Measurements from ENCODE around the gene EXOC1L. TPM values are rescaled to one million over a fixed set of nuclear protein-coding genes. Genes with fewer than 3 reads are reported as not detected.

EXOC1L gene, protein sequence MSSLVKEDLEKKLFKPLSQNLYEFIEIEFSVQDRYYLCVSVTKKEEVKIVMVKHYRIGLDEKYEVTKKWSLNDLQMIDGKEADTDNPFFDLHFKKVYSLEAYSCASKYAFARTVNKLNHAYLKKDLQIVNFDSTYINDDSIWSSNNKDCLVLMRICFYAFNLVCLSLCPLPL
- not detected in 2 replicates for total RNA-seq (2014; rRNA removed; shearing (Covaris generic))

- DNase-seq (ENCODE audit: low spot score): no peak
These were observed at the start of gene EXOC1L for GRCh38 chr4:55819634-55820033. TSS of gene EXOC1L (plus strand) at chr4:55819790. CDS start at chr4:55820027, 237 bp downstream.

GRCh38 chr4:55770662-55771061, 48.9 kb upstream of the EXOC1L start:
- DNase-seq (ENCODE audit: low spot score): no peak

GRCh38 chr4:55781341-55781740, 38.2 kb upstream of the EXOC1L start:
- DNase-seq (ENCODE audit: low spot score): no peak

DNA sequence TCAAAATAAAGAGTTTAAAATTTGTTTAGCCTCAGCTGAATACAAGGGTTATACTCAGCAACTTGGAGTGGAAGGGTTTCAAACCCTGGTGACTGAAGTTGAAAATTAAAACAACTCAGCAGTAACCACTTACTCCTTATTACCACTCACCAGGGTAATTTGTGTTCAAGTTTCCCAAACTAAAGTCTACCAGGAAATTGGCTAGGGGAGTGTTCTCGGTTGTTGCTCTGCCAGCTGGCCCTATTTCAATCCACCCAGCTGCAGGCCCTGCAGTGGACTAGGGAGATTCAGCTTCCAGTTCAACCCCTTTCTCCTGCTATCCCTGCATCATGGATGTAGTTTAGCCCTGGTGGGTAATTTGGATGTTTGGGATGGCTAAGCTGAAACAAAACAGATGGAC, 37.8 kb upstream of the EXOC1L start:
- no peak for DNase-seq (ENCODE audit: low spot score)

- DNase-seq (ENCODE audit: low spot score): no peak
These were observed 36.0 kb upstream of the EXOC1L start for GRCh38 chr4:55783584-55783983.

DNA sequence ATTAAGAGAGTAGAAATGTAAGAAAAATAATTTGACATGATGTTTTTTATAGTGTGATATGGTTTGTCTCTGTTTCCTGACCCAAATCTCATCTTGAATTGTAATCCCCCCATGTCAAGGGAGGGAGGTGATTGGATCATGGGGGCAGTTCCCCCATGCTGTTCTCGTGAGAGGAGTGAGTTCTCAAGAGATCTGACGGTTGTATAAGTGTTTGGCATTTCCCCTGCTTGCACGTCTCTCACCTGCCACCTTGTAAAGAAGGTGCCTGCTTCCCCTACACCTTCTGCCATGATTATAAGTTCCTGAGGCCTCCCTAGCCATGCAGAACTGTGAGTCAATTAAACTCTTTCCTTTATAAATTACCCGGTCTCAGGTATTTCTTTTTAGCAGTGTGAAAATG, 34.8 kb upstream of the EXOC1L start:
- DNase-seq (ENCODE audit: low spot score): no peak

DNA sequence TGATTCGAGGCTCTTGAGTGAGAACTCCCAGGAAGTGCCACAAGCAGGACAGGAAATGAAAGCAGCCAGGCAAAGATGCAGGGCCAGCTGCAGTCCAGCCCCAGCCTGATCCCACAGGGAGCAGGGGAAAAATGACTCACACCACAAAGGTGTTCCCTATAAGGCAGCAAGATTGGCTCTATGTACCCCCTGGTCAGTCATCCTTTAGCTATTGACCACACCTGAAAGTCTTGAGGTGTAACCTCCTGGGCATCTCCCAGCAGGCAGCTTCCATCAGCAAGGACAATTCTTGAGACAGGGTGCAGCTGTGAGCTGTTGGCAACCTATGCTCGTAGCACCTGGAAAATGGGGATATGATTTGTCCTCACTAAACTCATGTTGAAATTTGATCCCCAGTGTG, 27.9 kb upstream of the EXOC1L start:
- no peak for DNase-seq (ENCODE audit: low spot score)

- DNase-seq (ENCODE audit: low spot score): no peak
These were observed 26.1 kb upstream of the EXOC1L start for GRCh38 chr4:55793479-55793878.

- no peak for DNase-seq (ENCODE audit: low spot score)
These were observed 25.5 kb upstream of the EXOC1L start for GRCh38 chr4:55794053-55794452.

DNA sequence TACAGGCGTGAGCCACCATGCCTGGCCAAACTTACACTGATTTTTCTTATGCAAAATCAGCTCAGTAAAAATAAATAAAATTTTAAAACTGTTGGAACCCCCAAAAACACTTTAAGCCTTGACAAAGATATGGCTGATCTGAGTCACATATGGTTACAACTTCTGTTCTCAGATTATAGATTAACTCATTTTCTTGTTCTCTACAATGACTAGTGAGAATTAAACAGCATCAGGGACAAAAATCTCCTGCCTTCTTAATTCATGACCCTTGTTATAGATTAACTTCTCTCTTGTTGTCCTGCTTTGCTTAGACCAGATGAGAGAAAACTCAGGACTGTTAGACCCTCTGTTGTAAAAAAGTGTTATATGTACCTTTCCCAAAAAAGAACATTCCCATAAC, 24.2 kb upstream of the EXOC1L start:
- no peak for DNase-seq (ENCODE audit: low spot score)

GRCh38 chr4:55801498-55801897, 18.1 kb upstream of the EXOC1L start:
- no peak for DNase-seq (ENCODE audit: low spot score)

DNA sequence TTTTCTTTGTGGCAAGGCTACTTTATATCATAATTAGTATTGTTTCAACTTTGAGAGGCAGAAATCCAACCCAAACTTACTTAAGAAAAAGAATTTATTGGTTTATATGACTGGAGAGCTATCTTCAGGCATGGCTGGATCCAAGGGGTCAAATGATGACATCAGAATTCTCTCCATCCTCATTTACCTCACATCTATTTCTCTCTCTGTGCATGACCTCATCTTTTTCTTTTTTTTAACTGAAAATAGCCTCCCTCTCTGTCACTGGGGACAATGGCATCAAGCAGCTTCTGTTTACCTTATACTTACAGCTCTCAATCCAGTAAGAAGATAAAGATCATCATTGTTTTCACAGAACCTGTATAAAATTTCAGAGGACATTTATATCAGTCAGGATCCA, 12.0 kb upstream of the EXOC1L start:
- no peak for DNase-seq (ENCODE audit: low spot score)

- DNase-seq (ENCODE audit: low spot score): no peak
These were observed 11.4 kb upstream of the EXOC1L start for GRCh38 chr4:55808186-55808585.

DNA sequence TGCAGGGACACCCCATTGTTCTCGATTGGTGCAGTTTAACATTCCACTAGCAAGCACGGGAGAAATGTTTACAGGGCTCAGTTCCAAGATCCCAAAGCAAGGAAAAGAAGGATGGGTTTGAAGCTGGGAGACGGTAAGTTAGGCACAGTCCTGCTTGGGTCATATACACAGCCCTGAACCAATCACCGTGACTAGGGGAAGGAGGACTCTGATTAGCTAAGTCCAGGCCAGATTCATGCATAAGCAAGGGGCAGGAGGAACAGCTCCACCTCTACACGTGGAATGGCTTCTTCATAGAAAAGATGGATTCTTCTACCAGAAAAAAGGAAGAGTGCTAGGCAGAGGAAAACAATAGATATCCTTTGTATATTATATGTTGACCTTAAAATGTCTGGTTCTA, 11.0 kb upstream of the EXOC1L start:
- DNase-seq (ENCODE audit: low spot score): no peak

- no peak for DNase-seq (ENCODE audit: low spot score)
These were observed 1.9 kb upstream of the EXOC1L start for GRCh38 chr4:55817691-55818090.

GRCh38 chr4:55820279-55820678, 689 bp downstream of the EXOC1L start:
- DNase-seq (ENCODE audit: low spot score): no peak

- no peak for DNase-seq (ENCODE audit: low spot score)
These were observed 2.7 kb downstream of the EXOC1L start for GRCh38 chr4:55822329-55822728.

- no peak for DNase-seq (ENCODE audit: low spot score)
These were observed 5.3 kb downstream of the EXOC1L start for GRCh38 chr4:55824865-55825264.

GRCh38 chr4:55826986-55827385, 7.4 kb downstream of the EXOC1L start:
- no peak for DNase-seq (ENCODE audit: low spot score)

DNA sequence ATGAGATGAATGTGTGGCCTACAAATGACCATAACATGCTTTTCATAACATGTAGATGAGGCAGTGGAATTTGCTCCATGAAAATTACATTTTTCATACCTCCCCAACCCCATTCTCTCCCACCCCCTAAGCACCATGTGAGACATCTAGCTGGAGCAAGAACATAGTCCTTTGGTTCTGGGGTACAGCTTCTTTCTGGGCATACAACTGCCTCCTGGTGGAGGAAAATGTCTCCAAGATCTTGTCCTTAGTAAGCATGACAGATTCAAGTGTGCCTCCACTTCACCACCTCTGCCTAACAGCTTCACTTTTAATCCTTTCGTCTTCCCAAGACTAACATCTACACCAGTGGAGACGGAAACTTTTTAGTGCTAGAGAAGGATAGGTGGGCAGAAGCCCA, 8.0 kb downstream of the EXOC1L start:
- no peak for DNase-seq (ENCODE audit: low spot score)

DNA sequence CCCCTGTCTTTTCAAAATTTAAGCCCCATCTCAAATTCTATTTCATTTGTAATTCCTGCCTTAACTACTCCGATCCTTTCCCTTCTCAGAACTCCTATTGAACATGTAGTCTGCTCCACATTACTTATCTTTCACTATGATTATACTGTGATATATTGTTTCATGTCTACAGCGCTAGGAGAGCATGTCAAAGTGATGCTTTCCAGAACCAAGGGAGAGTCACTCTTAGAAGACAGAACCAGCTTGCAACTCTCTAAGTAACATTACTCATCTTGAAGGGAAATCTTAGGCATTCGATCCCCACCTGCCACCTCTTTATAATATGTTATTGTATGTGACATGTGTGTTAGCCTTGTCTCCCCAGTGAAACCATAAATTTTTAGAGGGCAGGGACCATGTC, 10.5 kb downstream of the EXOC1L start:
- DNase-seq (ENCODE audit: low spot score): no peak

DNA sequence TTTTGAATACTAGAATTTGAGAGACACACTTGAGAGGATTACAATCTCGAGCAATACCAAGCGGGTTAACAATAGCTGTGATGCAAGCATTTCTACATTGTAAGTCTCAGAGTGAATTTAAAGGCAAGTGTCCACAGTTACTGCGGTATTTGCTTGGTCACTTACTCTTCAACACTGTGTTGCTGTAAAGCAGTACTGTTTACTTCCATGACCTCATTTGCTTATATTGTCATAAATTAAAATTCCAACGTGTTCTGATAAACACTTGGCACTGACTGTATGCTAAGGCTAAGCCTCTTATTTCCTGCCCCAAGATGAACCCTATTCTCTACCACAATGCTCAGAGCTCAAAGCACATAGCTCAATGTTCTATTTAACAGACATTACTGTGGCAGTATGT, 11.1 kb downstream of the EXOC1L start:
- DNase-seq (ENCODE audit: low spot score): no peak

DNA sequence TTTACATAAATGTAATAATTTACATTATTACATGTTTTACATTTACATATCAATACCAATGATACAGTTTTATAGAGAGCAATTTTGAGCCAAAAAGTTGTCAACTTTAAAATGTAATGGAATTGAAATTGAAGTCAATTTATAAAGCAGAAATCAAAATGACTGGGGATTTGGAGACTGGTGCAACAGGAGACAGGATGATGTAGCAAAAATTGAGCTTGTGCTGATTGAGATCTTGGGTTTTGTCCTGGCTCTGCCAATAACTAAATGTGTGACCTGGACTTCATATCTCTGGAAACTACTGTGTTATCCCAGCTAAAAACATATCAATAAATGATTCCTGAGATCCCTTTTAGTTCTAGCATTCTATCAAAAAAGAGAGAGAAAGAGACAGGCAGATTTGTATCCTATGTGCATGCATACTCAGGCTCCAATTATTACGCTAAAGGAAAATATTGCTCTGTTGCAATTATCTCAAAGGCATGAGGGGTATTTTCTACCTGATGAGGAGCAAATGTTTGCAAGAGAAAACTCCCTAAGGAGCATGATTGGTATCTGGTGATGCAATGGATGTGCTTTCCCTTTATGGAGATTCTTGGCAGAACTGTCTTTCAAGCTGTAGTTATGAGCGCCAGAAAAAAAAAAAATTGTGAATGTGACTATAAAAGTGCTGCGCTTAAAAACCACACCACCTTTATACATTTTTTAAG, 14.7 kb downstream of the EXOC1L start:
- no peak for DNase-seq (ENCODE audit: low spot score)

DNA sequence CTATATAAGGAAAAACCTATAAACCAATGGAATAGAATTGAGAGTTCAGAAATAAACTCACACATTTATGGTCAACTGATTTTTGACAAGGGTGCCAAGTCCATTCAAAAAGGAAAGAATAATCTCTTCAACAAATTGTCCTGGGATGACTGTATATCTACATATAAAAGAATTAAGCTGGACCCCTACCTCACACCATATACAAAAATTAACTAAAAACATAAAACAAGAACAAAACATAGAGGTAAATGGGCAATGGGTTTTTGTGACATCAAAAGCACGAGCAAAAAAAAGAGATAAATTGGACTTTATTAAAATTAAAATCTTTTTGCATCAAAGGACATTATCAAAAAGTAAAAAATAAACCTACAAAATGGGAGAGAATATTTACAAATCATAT, 18.3 kb downstream of the EXOC1L start:
- no peak for DNase-seq (ENCODE audit: low spot score)

All from HT-29 (cell line).